ENCODE measurements around the gene RAB34.

Gene RAB34

DNA sequence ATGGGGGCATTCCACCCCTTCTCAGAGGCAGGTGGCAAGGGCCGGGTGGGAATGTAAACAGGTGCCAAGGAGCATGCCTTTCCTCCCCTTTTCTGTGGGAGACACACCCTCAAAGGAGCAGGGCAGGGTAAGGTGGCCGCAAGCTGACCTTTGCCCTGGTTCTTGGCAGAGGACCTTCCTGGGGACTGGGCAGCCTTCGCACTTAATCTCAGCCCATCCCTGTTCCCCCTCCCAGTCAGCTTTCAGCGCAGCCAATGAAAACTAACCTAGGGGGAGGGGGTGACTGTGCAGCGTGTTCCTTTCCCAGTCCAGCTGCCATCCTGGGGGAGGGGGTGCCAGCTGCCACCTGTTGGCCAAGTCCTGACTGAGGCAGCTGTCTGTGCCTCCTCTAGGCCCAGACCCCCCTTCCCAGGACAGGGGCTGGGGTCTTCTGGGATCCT lies 29.0 kb upstream of the RAB34 start:
- H3K4me3 ChIP-seq (ENCODE audit: low read depth, low read length): peak overlapping the region; percentile 93
- no peak for DNase-seq (ENCODE audit: low read depth, low spot score)
- in situ Hi-C loops (cut with HindIII; ENCODE audit: low sequenced_read_pairs): no loop called here
- TF ChIP-seq, protein P1, sequence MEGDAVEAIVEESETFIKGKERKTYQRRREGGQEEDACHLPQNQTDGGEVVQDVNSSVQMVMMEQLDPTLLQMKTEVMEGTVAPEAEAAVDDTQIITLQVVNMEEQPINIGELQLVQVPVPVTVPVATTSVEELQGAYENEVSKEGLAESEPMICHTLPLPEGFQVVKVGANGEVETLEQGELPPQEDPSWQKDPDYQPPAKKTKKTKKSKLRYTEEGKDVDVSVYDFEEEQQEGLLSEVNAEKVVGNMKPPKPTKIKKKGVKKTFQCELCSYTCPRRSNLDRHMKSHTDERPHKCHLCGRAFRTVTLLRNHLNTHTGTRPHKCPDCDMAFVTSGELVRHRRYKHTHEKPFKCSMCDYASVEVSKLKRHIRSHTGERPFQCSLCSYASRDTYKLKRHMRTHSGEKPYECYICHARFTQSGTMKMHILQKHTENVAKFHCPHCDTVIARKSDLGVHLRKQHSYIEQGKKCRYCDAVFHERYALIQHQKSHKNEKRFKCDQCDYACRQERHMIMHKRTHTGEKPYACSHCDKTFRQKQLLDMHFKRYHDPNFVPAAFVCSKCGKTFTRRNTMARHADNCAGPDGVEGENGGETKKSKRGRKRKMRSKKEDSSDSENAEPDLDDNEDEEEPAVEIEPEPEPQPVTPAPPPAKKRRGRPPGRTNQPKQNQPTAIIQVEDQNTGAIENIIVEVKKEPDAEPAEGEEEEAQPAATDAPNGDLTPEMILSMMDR (IDR thresholded peaks at IDR 0.05; ENCODE audit: low read depth, low read length): no peak

DNA sequence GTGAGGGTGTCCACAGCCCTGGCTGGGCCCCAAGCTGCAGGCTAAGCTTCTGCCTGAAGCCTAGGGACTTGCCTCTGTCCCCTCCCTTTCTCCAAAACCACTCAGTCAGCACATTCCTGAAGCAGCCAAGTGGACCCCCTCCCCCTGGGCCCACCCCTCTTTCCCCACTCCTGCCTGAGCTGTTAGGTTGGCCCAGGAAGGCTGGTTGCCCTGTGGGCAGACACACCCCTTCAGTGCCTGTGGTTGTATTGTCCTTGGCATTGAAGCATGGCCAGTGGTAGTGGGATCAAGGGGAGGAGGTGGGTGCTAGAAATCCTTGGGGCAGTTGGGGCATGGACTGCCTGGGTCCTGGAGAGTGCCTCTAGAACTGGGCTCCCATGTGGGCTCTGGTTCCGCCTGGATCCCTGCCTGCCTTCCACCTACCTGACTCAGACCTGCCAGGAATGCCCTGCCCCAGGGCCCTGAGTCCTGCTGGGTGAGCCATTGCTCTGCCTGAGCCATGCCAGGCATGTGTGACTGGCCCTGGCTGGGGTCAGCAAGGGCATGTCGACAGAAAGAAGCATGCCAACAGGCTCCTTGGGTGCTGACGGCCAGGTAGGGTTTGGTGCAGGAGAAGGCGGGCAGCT lies 28.2 kb upstream of the RAB34 start:
- in situ Hi-C loops (cut with HindIII; ENCODE audit: low sequenced_read_pairs): no loop called here
- peak overlapping the region; percentile 93 for H3K4me3 ChIP-seq (ENCODE audit: low read depth, low read length)
- DNase-seq (ENCODE audit: low read depth, low spot score): no peak
- TF ChIP-seq, protein P1 (IDR thresholded peaks at IDR 0.05; ENCODE audit: low read depth, low read length): no peak

DNA sequence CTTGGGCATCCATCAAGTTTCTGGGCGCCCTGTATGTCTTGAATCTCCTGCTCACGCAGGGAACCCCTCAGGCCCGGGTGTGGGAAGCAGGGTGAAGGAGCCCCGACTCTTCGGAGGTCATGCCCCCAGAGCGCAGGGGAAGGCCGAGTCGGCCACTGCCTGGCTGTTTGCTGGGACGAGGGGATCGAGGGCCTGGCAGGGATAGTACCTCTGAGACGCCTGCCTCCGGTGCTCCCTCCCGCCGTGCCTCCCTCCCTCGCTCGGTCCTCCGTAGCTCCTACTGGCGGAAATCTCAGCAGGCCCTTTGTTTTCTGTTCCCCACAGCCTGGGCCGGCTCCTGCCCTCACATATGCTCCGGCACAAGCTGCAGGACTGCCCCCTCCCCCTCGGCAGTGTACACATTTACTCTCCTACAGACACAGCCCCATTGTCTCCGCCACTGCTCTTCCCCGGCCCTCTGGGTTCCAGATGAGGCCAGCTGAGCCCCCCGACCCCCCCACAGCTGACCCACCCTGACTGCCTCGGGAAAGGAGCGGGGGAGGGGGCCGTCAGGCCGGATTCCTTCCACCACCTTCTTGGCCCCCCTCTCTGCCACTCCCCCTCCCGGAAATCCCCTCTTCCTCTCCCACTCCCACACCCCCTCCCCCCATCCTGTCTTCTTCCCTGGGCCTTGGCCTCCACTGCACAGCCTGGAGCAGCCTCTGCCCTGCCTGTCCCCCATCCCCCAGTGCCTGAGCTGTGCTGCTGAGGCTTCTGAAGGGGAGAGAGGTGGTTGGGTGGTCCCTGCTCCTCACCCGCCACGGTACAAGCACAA lies 27.5 kb upstream of the RAB34 start:
- H3K4me3 ChIP-seq (ENCODE audit: low read depth, low read length): peak overlapping the region; percentile 93
- in situ Hi-C loops (cut with HindIII; ENCODE audit: low sequenced_read_pairs): no loop called here
- DNase-seq (ENCODE audit: low read depth, low spot score): peak; percentile 64
- TF ChIP-seq, protein P1 (IDR thresholded peaks at IDR 0.05; ENCODE audit: low read depth, low read length): no peak

DNA sequence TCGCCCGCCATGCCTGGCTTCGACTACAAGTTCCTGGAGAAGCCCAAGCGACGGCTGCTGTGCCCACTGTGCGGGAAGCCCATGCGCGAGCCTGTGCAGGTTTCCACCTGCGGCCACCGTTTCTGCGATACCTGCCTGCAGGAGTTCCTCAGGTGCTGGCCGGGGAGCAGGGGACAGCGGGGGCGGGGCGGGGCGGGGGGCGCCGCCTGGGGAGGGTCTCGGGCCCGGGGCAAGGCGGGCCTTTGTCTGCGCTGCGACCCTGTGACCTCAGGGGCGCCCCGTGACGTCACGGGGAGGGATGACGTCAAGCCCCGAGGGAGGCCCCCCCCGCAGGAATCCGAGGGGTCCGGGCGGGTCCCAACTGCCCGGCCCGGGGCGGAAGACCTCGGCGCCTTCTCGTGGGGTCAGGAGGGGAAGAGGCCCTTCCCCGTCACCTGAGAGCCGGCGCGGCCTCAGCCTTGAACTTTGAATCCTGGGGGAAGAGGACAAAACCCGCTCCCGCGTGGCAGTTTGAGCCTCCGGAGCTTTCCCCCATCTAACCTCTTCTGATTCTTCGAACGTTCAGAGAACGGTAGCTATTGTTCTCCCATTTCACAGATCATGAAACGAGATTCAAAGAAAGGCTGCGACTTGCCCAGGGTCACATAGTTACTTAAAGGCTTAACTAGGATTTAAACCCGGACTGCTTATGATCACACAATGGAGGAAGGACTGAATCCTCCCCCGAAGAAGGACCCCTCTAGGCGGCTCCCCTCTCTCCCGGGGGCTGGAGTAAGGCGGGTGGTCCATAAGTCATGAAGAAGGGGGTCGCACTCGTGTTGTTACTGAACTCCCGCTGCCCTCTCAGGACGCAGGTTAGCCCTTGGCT lies 26.7 kb upstream of the RAB34 start:
- DNase-seq (ENCODE audit: low read depth, low spot score): peak; percentile 40
- in situ Hi-C loops (cut with HindIII; ENCODE audit: low sequenced_read_pairs): no loop called here
- TF ChIP-seq, protein P1 (IDR thresholded peaks at IDR 0.05; ENCODE audit: low read depth, low read length): no peak
- H3K4me3 ChIP-seq (ENCODE audit: low read depth, low read length): peak overlapping the region; percentile 93

DNA sequence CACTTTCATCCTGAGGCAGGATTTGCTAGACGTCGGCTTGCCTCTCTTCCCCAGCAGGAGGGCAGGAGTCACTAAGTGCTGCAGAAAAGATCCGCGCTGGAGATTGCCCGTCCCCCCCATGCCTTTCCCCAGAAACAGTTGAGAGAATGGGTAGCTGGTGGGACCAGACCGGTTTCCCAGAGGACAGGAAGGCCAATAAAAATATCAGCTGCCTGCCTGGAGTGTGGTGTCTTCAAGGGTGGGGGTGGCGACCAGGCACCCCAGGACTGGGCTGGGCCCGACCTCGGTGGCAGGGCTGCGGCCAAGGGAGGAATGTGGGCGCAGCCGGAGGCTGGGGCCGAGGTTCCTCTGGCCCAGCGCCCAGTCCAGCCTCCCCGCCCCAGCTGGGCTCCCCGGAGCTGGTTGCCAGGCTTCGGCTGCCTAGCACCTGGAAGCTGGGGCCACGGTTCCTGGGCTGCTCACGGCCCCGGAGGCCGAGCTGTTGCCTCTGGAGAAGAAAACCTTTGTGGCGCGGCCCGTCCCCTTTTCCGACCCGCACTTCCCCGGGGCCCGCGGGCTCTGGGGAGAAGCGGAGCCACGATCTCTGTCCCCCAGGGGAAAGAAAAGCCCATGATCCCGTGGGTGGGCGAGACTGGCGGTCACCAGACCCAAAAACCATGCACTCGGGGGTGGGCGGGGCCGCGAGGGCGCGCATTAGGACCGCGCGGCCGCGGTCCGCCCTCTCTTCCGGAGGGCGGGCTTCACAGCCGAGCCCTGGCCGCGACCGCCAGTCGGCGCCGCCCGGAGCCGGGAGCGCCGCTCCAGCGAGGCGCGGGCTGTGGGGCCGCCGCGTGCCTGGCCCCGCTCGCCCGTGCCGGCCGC lies 25.8 kb upstream of the RAB34 start, which contains the start of gene TRAF4:
TRAF4 (plus strand) TSS at position 769 of the 861 bp plus-strand sequence. CDS start 102 bp downstream, outside the sequence.
- TF ChIP-seq, protein P1 (IDR thresholded peaks at IDR 0.05; ENCODE audit: low read depth, low read length): peak; percentile 11
- in situ Hi-C loops (cut with HindIII; ENCODE audit: low sequenced_read_pairs): no loop called here
- DNase-seq (ENCODE audit: low read depth, low spot score): peak; percentile 95
- peak within 1 kb of the TSS; percentile 93 for H3K4me3 ChIP-seq (ENCODE audit: low read depth, low read length)

All from astrocyte of the spinal cord (primary cell).